ENCODE measurements around the gene NKAIN1. TPM values are rescaled to one million over a fixed set of nuclear protein-coding genes. Genes with fewer than 3 reads are reported as not detected.
"Not testable (repeated sequence)": the region's sequence is repeated elsewhere in the genome, so short reads cannot be mapped to it uniquely, and the experiment has no call there.

NKAIN1 gene
- polyA plus RNA-seq (ENCODE audit: insufficient read length), result 3.4 TPM
- long read RNA-seq, donor 1, partial matches to known transcripts, result 0 of 1 reads
- long read RNA-seq, donor 1, other reads (novel, unspliced or antisense), result 0 of 1 reads
- long read RNA-seq, donor 2, result 0 reads
- long read RNA-seq, donor 3, partial matches to known transcripts, result 0 of 1 reads
- long read RNA-seq, donor 3, other reads (novel, unspliced or antisense), result 0 of 1 reads
- long read RNA-seq, donor 4, result 0 reads
- long read RNA-seq, donor 5, partial matches to known transcripts, result 0 of 1 reads
- long read RNA-seq, donor 5, other reads (novel, unspliced or antisense), result 0 of 1 reads
- long read RNA-seq, donor 6, partial matches to known transcripts, result 0 of 3 reads
- long read RNA-seq, donor 6, other reads (novel, unspliced or antisense), result 0 of 3 reads
- long read RNA-seq, donor 7, result 0 reads
- long read RNA-seq, donor 8, result 0 reads

DNA sequence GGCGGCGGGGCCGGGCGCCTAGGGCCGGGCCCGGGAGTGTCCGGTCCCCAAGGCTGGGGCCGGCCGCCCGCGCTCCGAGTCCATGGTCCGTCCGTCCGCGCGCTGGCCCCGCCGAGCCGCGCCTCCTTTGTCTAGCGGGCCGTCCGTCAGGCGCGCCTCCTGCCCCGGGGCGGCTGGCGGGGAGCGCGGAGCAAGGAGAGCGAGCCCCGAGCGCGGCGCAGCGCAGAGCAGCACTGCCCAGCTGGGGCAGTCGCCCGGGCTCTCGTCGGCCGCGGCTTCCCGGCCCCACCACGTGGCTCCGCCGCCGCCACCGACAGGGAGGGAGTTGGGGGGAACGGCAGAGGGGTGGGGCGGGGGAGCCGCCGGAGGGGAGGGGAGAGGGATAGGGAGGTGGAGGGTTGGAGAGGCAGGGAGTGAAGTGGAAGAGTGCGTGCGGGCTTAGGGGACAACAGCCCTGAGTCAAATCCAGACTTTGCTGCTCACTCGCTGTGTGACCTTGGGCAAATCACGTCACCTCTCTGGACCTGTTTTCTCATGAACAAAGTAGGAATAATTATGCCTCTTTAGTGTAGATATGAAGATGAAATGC, at the start of gene NKAIN1:
Gene NKAIN1 (minus strand): TSS at position 235 of the 589 bp plus-strand sequence. CDS start 340 bp downstream, outside the sequence.
- DNase-seq, result peak; percentile 20

DNA sequence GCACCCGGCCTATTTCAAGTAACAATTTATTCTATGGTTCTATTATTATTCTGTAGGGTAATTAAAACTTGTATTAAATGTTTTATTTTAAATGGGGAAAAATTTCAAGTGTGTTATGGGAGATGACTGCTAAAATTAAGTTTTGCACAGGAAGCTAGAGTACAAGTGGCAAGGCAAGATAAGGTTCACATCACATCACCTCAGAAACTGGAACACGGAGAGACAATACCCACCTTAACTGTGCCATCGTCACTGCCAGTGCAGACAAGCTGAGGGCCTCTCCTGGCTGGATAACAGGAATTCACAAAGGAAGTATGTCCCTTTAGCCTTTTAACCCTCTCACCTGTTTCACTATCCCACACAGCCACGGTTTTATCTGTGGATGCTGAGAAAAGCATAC, 49.3 kb upstream of the NKAIN1 start:
- no peak for DNase-seq

GRCh38 chr1:31287791-31288190, 48.1 kb upstream of the NKAIN1 start:
- DNase-seq, result not testable (repeated sequence)

- DNase-seq, result not testable (repeated sequence)
Observed at GRCh38 chr1:31282426-31282825, 42.7 kb upstream of the NKAIN1 start.

DNA sequence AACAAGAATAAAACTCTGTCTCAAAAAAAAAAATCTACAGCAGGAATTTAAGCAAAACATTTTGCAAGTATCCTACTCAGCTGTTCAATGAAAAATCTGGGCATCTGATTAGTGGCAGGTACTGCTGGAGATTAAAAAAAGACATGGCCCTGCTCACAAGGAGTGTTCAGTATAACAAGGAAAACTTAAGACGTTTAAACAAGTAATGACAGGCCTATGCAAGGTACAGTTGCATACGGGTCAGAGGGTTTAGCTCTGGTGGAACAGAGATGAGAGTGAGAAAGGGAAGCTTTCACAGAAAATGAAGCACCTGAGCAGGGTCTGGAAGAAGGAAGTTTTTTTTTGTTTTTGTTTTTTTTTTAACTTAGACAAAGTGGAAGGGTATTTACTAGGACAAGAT, 33.9 kb upstream of the NKAIN1 start:
- DNase-seq, result no peak

DNA sequence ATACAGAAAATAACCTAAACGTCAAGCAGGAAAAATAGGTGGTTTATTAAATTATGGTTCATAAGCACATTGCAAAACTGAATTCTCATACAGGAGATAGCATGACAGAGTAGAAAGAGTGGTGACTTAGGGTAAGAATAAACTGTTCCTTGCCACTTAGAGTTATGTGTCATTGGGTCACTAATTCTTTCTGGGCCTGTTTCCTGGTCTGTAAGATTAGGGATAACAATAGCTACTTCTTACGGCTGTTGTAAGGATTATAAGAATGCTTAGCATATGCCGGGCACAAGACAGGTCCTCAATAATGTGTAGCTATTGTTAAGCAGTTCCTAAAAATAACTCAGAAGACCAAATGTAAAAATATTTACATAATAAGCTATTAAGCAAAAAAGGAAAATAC, 32.7 kb upstream of the NKAIN1 start:
- no peak for DNase-seq

DNA sequence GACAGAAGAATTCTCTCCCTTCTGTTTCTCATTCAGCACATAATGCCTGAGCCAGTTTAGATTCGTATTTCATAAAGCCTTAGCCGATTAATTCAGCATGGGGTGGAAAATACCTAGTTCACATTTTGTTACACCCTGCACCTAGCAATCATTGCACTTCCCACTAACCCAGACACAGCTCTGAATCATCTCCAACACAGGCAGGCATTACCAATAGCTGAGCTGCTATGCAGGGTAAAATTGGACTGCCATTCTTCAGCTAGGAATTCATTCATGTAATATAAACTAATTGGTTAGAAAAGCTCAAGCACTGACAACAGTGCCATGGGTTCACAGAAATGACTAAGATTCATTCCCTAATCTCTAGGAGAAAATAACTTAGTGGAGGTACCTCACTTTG, 26.9 kb upstream of the NKAIN1 start:
- no peak for DNase-seq

DNA sequence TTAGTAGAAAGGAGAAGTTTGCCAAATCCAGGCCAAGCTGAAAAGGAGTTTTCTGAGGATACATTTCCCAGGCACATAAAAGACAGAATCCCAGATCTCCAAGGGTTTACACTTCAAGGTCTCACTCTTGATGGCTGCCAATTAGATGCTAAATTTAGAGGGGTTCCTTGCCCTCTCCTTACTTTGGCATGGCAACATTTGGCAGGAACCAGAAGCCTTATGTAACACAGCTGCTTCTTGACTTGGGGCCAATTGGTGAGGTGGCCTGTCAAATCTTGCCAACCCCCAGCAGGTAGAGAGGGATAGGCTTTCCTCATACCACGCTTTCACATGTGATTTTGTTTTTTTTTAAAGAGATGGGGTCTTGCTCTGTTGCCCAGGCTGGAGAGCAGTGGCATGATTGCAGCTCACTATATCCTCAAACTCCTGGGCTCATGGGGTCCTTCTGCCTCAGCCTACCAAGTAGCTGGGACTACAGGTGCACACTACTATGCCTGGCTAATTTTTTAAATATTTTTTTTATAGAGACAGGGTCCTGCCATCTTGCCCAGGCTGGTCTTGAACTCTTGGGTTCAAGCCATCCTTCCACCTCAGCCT, 25.2 kb upstream of the NKAIN1 start:
- DNase-seq, result no peak

- DNase-seq, result no peak
Observed at GRCh38 chr1:31263408-31263807, 23.7 kb upstream of the NKAIN1 start.

GRCh38 chr1:31262393-31262792, 22.7 kb upstream of the NKAIN1 start:
- not testable (repeated sequence) for DNase-seq

- no peak for DNase-seq
Observed at GRCh38 chr1:31261916-31262315, 22.2 kb upstream of the NKAIN1 start.

DNA sequence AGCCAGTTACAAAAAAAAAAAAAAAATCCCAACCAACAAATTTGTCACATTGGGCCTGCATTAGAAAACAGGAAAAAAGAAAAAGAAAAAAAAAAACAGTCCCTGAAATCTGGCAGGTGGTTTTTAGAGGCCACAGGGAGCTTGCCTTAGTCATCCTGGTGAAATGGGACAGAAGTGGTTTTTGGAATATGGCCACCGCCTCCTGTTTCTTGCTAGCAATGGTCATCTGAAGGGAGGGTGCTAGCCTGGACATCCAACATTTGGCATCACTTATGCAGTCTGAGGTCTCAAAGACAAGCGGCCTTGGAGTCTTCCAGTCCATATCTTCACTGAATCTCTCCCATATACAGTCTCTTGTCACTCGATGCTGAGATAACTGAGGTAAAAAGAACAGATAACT, 20.1 kb upstream of the NKAIN1 start:
- no peak for DNase-seq

- no peak for DNase-seq
Observed at GRCh38 chr1:31258581-31258980, 18.9 kb upstream of the NKAIN1 start.

- no peak for DNase-seq
Observed at GRCh38 chr1:31257213-31257612, 17.5 kb upstream of the NKAIN1 start.

GRCh38 chr1:31249854-31250253, 10.2 kb upstream of the NKAIN1 start:
- no peak for DNase-seq

- no peak for DNase-seq
Observed at GRCh38 chr1:31248276-31248675, 8.6 kb upstream of the NKAIN1 start.

- DNase-seq, result no peak
Observed at GRCh38 chr1:31244326-31244725, 4.6 kb upstream of the NKAIN1 start.

DNA sequence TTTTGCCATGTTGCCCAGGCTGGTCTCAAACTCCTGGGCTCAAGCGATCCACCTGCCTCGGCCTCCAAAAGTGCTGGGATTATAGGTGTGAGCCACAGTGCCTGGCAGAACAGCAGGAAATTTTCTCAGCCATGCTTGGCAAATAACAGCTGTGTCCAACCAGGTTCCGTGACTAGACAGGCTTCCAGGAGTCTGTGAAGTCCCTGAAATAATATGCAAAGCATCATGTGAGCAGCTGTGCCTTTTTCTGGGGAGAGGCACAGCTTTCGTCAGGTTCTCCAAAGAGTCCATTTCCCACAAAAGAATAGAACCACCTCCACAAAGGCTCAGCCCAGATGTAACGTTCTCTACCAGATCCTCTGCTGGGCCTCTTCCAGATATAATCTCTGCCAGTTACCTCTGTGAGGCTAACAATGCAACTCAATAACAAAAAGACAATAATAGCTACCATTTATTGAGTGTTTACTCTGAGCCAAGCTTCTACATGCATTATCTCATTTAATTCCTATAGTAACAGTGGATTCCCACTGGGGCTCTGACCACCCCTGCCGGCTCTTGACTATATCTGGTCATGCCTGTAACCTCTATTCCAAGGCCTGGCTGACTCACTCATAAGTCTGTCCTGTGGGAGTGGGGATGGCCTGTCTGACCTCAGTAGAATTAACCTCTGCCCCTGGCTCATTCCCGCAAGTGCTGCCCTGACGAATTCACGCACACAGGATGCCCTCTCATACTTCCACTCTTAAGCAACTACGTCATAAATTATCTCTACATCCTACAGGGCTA, 4.0 kb upstream of the NKAIN1 start:
- DNase-seq, result no peak

- DNase-seq, result no peak
Observed at GRCh38 chr1:31241321-31241720, 1.6 kb upstream of the NKAIN1 start.

- DNase-seq, result no peak
Observed at GRCh38 chr1:31238986-31239613, 587 bp downstream of the NKAIN1 start.

DNA sequence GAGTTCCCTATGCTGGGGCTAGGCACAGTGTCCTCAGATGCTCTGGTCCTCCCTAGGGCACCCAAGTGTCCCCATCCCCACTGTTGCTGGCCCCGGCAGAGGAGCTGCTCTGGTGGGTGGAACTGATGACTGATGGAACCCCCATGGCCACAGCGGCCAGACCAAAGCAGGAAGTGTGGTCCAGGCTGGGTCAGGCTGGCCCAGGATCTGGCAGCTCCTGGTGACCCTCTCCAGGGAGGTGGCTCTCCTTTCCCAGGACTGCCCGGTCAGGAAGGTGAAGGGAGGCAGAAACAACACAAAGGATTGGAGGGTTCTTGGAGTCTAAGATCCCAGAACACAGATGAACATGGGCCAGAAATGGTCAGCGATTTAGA, 1.1 kb downstream of the NKAIN1 start:
- DNase-seq, result no peak

DNA sequence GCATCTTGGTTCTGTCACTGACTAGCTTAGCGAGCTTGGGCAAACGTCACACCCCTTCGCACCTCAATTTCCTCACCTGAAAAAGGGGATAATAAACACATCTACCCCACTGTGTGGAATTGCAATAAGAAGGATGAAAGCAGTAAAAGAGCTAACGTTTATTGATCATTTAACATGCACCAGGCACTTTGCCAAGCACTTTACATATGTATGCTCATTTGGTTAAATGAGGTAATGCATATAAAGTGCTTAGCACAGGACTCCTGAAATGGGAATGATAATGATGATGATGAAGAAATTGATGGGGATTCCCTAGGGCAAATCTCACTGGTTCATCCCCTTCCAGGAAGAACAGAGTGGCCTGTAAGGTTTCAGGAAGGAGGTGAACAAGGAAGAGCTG, 4.8 kb downstream of the NKAIN1 start:
- DNase-seq, result no peak
